Measurements from ENCODE around the gene GPR4. TPM values are rescaled to one million over a fixed set of nuclear protein-coding genes. Genes with fewer than 3 reads are reported as not detected.

Gene GPR4
- total and polyA plus RNA-seq, 2 of the 4 experiments (the other 2 are of a cell fraction) = 0.02 TPM; not detected in 1

- peak; percentile 72 for TF ChIP-seq USF2 (IDR thresholded peaks at IDR 0.05; ENCODE audit: low read depth, low read length)
These were observed 17.5 kb downstream of the GPR4 start, which contains the start of gene OPA3 (continued) for GRCh38 chr19:45584332-45585157.

GRCh38 chr19:45581576-45581975, 20.4 kb downstream of the GPR4 start:
- CTCF ChIA-PET = no interaction called here
- H2BK15ac ChIP-seq (ENCODE audit: low read depth, low read length) = no peak overlapping the region
- no peak overlapping the region for H3K4me2 ChIP-seq (ENCODE audit: low read depth, low read length)
- no peak overlapping the region for H2AK5ac ChIP-seq (ENCODE audit: low read depth, low read length)
- POLR2A ChIA-PET (ENCODE audit: unreplicated experiment) = no interaction called here
- DNase-seq = no peak
- peaks cover 9% of the 10 kb centered on the region for H4K20me1 ChIP-seq (ENCODE audit: insufficient read depth, low read length)
- no peak overlapping the region for H3K27ac ChIP-seq (ENCODE audit: insufficient read depth, low read length)
- H3K4me3 ChIP-seq (ENCODE audit: insufficient read depth, low read depth, low read length) = no peak overlapping the region
- no peak overlapping the region for H3K18ac ChIP-seq (ENCODE audit: low read depth, low read length)
- no peak overlapping the region for H2BK5ac ChIP-seq (ENCODE audit: low read depth, low read length, poor library complexity, severe bottlenecking)
- in situ Hi-C loops (cut with MboI; ENCODE audit: low sequenced_read_pairs) (no loop called here), intact Hi-C loops (cut with micrococcal nuclease) (no loop called here), dilution Hi-C loops (cut with HindIII; ENCODE audit: low sequenced_read_pairs, unreplicated experiment) (no loop called here)
- TF ChIP-seq RFX5 (IDR thresholded peaks at IDR 0.05; ENCODE audit: low read depth, low read length) (no peak), RAD21 (IDR thresholded peaks at IDR 0.05; ENCODE audit: low read length) (no peak), MAZ (IDR thresholded peaks at IDR 0.05; ENCODE audit: borderline replicate concordance, low read depth, low read length) (no peak), RCOR1 (IDR thresholded peaks at IDR 0.05; ENCODE audit: insufficient replicate concordance, low read length) (no peak)
- TF ChIP-seq, protein P1, sequence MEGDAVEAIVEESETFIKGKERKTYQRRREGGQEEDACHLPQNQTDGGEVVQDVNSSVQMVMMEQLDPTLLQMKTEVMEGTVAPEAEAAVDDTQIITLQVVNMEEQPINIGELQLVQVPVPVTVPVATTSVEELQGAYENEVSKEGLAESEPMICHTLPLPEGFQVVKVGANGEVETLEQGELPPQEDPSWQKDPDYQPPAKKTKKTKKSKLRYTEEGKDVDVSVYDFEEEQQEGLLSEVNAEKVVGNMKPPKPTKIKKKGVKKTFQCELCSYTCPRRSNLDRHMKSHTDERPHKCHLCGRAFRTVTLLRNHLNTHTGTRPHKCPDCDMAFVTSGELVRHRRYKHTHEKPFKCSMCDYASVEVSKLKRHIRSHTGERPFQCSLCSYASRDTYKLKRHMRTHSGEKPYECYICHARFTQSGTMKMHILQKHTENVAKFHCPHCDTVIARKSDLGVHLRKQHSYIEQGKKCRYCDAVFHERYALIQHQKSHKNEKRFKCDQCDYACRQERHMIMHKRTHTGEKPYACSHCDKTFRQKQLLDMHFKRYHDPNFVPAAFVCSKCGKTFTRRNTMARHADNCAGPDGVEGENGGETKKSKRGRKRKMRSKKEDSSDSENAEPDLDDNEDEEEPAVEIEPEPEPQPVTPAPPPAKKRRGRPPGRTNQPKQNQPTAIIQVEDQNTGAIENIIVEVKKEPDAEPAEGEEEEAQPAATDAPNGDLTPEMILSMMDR (conservative IDR thresholded peaks at IDR 0.05; ENCODE audit: low read depth, low read length) = no peak
- no peak for ATAC-seq (ENCODE audit: low read depth)
- no TSS peak for BruUV-seq (replicated peaks)
- no peaks in the 10 kb centered on the region for H3K27me3 ChIP-seq (ENCODE audit: control insufficient read depth, insufficient read depth, low read length)
- H3K56ac ChIP-seq (ENCODE audit: extremely low read depth, insufficient read depth, low read length) = no peak overlapping the region
- no peaks in the 10 kb centered on the region for H3K9me3 ChIP-seq (ENCODE audit: control insufficient read depth, insufficient read depth, low read length)
- no peak overlapping the region for H2BK20ac ChIP-seq (ENCODE audit: low read depth, low read length)
- H3K23ac ChIP-seq (ENCODE audit: low read depth, low read length) = no peak overlapping the region
- H4K8ac ChIP-seq (ENCODE audit: low read depth in 2 of 2, low read length in 2 of 2) = no peak overlapping the region
- peaks cover 21 to 54% of the 10 kb centered on the region in 2 experiments for H3K79me1 ChIP-seq (ENCODE audit: low read depth in 1 of 2, low read length in 2 of 2)
- WGBS, 2 experiments (ENCODE audit: extremely low coverage in 2 of 2, insufficient read length in 1 of 2) = 100% methylated on average over 1 of the region's 7 CpGs; no CpG with 5 or more reads in 1 of the 2 experiments
- no peak overlapping the region for H2BK120ac ChIP-seq (ENCODE audit: low read depth, low read length)
- H3K4me1 ChIP-seq (ENCODE audit: control insufficient read depth, insufficient read depth, low read length) = peaks cover 14% of the 10 kb centered on the region
- H3K4ac ChIP-seq (ENCODE audit: low read depth, low read length) = no peak overlapping the region
- no peak overlapping the region for H2AK9ac ChIP-seq (replicated peaks; ENCODE audit: low read depth, low read length, poor library complexity)
- H3K36me3 ChIP-seq (ENCODE audit: control insufficient read depth, insufficient read depth, low read length) = no peaks in the 10 kb centered on the region
- peaks cover 5% of the 10 kb centered on the region for H3K9me1 ChIP-seq (ENCODE audit: insufficient read depth, low read length)
- no peak overlapping the region for H2AFZ ChIP-seq (replicated peaks; ENCODE audit: low read length, poor library complexity)
- no peak overlapping the region for H4K5ac ChIP-seq (ENCODE audit: low read depth, low read length)
- H3K14ac ChIP-seq (replicated peaks; ENCODE audit: low read depth, low read length) = no peak overlapping the region
- no peak overlapping the region for H3K9ac ChIP-seq (ENCODE audit: low read depth, low read length)
- H4K91ac ChIP-seq (ENCODE audit: insufficient read depth, low read depth, low read length) = no peak overlapping the region
